Activated naive CD8-positive, alpha-beta T cell treated with anti-CD3 and anti-CD28 coated beads, Interleukin-2, amount 50 U/mL, for 16 hours (primary cell): ENCODE data around the gene TTR.

Source experiments
- DNase-seq: peaks from one replicate; pipeline ENCODE4 v3.0.0-alpha.2; 2020; ENCODE audit warnings: low read depth, low spot score

Gene TTR

DNA sequence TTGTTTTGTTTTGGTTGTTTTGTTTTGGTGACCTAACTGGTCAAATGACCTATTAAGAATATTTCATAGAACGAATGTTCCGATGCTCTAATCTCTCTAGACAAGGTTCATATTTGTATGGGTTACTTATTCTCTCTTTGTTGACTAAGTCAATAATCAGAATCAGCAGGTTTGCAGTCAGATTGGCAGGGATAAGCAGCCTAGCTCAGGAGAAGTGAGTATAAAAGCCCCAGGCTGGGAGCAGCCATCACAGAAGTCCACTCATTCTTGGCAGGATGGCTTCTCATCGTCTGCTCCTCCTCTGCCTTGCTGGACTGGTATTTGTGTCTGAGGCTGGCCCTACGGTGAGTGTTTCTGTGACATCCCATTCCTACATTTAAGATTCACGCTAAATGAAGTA, at the start of gene TTR:
TSS of gene TTR (plus strand) at position 250 of the 400 bp plus-strand sequence. CDS start at position 276, 26 bp downstream.
- DNase-seq = no peak

DNA sequence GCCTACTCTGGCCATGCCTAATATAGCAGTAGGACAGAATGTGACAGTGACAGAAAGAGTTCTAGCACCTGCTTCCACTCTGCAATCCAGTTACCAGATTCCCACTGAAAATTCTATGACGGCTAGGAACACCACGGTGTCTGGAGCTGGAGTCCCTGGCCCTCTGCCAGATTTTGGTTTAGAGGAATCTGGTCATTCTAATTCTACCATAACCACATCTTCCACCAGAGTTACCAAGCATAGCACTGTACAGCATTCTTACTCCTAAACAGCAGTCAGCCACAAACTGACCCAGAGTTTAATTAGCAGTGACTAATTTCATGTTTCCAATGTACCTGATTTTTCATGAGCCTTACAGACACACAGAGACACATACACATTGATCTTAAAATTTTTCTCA, 45.2 kb upstream of the TTR start:
- DNase-seq = no peak

DNA sequence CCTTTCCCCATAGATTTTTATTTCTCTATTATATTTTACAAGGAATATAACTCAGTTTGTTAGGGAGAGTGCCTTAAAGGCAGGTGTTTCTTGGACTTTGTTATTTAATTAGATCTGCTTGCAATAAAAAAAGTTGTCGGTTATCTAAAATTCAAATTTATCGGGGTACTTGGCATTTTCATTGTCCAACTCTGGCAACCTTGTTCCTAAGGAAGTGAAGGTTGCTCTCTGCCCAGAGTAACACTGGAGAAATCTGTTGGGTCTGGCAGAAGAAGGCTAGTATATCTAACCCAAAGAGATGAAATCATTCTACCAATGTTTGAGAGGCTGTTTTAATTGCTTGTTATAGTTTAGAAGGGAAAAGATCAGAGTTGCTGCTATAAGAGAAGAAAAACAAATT, 42.8 kb upstream of the TTR start:
- DNase-seq = no peak

DNA sequence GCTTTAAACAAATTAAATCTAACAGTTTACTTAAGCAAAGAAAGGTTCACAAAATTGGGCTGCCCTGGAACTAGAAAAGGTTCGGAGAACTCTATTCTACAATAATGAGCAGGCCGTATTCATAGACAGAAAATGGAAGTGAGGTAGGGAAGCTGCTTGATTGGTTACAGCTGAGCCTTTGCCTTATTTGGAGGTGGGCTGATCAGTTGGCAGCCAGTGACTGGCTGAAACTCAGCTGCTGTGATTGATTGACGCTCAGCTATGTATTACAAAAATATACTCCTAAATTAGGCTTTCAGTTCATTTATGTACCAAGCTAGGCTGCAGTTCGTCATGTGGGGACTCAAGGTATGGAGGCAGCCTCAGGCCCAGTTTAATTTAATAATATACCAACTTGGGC, 42.3 kb upstream of the TTR start:
- no peak for DNase-seq

DNA sequence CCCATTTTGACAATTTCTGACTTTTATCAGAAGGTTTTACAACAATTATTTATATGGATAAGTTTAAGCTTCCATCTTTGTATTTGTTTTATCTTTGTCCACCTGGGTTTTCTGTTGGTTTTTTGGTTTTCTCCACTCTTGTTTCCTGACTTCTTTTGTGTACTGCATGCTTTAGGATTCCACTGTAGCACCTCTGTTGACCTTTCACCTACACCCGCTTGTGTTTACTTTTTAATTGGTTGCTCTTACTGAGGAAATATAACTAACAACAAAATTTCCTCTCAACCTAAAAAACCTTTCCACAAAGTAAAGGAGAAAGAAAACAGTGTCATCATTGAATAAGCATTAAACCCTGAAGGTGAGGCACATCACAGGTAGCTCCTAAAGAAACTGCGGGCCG, 39.8 kb upstream of the TTR start:
- no peak for DNase-seq

DNA sequence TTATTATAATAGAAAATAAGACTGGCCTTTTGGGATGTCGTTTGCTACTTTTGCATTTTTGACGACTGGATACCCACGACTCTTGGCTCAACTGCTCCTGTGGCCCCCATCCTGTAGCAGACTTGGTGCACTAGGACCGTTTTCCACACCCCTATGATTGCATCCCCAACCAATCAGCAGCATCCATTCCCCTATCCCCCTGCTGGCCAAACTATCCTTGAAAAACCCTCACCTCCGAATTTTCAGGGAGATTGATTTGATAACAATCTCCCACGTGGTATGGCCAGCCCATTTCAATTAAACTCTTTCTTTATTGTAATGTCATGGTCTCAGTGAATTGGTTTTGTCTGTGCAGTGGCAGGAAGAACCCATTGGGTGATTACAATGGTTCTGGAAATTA, 37.9 kb upstream of the TTR start:
- no peak for DNase-seq

DNA sequence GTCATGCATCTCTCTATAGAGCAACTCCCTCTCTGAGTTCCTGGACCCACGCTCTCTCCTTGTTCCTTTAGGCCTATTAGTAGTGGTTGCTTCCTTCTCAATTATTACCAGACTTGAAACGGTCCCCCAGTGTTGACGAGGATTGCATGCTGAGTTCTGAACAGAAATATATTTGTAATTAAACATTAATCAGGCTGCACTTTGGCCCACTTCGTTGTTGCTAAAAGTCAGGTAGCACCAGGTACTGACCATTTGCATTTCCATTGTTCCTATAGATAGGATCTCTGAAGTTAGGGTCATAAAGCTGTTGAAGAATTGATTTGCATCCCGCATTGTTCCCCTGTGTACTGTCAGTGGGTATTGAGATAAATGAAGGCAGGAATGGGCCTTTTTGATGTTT, 36.9 kb upstream of the TTR start:
- DNase-seq = no peak

DNA sequence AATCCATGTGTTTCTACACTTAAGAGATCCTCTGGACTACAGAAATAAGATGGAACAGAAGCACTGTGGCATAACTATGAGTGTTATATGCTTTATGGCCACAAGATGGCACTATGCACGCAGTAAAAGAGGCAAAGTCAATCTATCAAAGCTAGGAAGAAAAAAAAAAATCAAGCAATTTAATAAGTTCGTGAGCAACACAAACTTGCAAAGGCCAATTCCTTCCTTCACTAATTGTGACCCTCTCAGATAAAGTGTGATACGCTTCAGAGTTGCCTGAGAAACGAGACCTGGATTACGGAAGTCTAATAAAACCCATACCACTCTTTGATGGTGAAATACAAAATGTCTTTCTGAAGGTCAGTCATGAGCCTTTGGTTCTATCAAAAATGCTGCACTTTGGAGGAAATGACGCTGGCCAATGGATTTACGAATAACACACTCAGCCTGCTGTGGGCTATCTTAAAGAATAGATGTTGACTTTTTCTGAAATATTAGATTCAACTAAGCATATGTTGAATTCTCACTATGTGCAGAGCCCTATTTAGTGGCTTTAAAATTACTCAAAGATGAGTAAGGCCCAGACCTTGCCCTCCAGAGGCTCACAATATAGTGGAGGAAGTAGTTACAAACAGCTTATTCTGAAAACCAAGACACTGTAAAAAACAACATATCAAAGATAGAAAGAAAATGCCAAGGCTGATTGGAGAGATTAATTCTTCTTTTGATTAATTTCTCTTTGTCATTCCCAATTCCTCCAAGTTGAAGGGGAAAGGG, 35.5 kb upstream of the TTR start:
- no peak for DNase-seq

DNA sequence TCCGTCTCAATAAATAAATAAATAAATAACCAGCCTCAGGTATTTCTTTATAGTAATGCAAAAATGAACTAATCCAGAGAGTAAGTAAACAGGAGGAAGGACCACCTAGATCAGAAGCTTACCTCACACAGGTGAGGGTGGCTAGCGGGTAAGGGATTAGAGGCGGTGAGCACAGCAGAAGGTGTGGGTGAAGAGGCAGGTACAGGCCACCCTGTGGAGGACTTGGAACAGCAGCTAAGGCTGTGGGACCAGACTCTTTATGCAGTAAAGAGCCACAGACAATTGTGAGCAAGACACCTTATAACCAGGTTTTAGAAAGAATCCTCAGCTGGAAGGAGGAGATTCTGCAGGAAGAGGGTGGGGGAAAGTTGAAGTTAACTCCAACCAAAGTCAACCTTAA, 34.2 kb upstream of the TTR start:
- no peak for DNase-seq

DNA sequence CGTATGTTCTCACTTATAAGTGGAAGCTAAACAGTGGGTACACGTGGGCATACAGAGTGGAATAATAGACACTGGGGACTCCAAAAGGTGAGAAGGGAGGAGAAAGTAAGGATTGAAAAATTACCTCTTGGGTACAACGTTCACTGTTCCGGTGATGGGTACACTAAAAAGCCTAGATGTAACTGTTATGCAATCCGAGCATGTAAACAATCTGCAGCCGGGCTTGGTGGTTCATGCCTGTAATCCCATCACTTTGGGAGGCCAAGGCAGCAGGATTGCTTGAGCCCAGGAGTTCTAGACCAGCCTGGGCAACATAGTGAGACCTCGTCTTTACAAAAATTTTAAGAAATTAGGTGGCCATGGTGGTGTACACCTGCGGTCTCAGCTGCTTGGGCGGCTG, 33.1 kb upstream of the TTR start:
- no peak for DNase-seq

DNA sequence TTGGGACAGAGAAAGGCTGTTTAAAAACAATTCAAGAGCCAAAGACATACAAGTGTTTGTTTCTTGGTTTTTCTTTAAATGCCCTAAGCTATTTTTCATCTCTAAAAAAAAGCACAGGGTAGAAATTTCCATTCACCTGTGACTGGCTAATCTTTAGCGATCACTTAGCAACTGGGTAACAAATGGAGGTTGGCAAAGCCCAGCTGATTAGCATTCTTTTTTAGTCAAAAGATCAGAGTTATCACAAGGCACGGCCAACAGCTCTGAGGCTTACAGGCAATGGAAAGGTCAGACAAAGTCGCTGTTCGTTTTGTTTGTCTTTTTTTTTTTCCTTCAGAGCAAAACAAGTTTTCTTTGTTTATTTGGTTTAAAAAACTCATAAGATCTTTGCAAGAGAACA, 29.0 kb upstream of the TTR start:
- no peak for DNase-seq

DNA sequence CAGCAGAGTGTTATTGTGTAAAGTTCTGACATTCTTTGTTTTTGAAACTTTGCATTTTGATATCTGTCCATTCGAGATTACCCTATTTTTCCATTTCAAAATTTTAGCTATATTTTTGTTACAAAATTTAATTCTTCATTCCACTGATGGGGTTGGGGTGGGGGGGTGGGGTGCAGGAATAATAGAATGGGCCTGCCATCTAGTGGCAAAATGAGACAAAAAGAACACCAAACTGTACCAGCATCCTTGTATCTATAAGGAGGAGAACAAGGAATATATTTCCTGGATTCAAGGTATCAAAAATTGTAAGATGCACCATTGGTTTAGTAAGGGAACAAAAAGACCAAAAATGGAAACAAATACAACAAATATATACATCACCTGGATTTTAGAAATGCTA, 27.9 kb upstream of the TTR start:
- DNase-seq = no peak

DNA sequence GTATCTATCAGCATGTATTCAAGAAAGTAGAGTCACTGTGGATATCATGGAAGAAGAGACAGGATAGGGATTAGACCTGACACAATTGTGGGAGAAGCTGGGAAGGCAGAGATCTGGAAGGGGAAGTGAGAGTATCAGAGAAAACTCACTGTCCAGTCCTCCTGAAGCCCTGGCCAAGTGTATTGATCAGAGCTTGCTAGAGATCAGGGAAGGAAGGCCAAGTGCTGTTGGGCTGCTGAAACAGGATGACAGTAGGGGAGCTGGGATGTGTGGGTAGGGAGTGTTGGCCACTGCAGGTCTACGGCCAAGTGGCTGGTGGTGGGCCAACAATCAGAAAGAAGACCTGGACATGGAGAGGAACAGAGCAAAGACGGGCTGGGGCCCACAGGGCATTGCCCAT, 26.3 kb upstream of the TTR start:
- no peak for DNase-seq

DNA sequence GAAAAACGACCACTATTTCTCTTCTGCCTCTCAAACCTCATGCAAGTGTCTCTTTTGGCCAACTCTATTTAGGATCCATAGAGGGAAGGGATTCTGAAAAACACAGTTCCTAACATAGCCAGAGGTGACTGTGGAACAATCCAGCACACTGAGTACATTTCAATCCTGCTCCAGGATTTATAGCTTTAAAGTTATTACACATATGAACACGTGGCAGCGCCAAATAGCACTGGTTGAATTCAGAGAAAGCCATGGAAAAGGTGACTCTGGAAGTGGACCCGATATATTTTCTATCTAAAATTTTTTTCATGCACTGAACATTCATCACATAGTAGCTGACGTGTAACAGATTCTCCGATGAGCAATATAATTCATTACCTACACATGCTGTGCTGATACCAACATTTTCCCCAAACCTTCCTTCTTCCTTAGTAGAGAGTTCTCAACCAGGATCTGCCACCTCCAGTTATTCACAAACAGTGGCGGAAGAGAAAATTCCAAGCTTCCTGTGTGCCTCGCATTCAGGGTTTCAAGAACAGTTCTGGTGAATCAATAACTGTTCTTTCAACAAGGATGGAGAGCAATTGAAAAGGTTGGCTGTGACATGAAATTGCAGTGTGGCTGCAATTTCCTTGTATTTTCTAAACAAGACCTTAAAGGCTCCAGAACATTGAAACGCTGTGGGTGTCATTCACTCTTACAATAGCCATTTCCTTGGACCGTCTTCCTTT, 25.7 kb upstream of the TTR start:
- no peak for DNase-seq

DNA sequence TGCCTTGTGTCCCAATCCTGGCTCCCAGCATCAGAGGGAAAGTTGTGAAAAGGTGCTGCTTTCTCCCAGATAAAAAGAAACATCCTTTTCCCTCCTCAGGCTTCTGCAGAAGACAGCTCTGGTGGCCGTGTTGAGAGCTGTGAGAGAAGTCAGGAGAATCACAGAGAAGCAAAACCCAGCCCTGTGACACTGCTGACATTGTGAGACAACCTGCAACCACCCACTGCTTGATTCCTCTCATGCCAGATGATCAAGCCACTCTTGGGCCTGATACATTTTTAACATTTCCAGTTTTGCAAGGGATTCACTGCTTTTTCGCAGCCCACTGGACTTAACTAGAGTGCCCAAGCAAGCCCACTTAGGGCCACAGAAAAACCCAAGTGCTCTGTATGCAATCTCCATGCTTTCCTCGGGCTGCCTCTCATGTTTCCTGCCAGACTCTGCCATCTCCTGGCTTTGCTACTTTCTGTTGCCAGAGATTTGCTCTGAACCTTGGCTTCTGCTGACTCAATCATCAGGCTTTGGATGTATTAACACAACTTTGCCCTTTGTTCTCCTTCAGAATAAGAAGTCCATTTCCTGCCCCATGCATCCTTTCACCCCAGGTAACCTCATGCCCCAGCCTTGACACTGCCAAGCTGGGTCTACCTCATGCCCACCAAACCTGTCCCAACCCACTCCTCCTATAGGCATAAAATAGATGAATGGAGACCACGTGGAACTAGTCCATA, 24.9 kb upstream of the TTR start:
- DNase-seq = no peak

DNA sequence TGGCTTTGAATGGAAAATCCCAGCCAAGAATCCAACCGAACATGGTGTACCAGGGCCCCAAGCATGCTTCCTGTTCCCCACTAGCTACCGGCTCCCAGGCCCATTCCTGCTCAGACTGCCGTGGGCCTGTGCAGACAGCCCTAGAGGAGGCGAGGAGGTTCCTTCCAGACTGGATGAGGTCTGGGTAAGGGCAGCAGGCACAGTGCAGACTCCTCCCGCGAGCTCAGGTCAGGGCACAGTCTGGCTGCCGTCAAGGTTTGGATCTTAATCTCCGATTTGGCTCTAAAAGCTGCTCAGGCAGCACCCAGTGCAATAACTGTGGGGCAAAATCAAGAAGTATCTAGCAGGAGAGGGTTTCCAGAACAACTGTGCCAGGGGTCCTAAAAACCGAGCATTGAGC, 19.3 kb upstream of the TTR start:
- no peak for DNase-seq

DNA sequence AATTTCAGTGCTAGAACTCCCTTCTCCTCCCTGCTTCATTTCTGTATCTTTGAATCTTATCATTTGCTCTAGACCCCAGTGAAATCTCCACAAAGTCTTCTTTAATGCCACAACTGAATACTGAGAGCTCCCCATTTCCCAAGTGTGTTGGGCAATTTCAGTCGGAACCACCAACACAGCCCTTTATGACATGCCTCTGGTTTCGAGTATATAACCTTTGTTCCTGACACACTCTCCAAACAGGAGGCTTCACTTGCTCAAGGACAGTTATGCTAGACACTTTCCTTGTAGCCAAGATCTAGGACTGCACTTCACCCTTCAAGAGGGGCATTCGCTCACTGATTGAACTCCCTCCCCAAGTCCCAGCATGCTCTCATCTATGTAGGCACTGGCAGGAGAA, 18.6 kb upstream of the TTR start:
- no peak for DNase-seq

DNA sequence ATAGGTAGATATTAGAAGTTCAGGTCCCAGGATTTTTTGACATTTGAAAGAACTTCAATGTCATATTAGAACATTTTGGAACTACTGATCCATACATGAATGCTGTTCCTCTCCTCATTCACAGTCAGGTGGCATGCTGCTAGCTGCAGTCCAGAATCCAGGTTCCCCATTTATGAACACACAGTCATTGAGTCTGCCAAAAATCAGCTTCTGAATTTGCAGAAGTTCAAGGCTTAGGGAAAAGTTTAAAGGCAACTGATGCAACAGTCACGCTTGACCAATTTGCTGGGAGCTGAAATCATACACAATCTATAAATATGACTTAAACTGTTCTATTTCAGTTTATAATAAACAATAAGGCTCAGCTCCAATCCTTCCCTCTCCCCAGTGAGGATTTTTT, 17.3 kb upstream of the TTR start:
- no peak for DNase-seq

DNA sequence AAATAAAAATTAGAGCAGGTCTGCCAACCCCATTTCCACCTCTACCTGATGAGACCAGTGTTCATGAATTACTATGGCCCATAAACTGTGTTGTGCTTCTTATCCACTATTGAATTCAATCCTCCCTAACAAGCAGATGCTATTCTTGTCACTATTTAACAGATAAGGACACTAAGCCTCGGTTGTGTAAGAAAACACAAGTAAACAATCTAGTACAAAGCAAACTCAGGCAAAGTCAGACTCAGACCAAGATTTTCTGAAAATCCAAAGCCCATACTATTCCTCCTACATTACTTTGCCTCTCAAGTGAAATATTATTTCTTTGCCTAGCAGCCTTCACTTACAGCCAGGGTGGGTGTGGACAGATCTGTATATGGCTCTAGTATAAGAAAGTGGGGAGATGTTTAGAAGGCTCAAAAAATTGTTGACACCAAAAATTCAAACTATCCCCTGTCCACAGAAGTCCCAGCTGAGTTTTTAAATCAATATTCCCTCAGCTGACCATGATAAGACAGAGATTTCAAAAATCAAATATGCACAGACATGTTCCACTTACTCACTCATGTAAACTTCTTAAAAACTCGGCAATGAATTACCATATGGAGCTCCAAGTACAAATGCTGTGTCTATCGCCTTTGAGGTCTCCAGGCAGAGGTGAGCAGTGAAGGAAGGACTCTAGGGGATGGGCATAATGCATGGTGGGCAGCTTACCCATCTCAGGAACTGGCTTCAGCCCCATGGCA, 16.0 kb upstream of the TTR start:
- DNase-seq = no peak

DNA sequence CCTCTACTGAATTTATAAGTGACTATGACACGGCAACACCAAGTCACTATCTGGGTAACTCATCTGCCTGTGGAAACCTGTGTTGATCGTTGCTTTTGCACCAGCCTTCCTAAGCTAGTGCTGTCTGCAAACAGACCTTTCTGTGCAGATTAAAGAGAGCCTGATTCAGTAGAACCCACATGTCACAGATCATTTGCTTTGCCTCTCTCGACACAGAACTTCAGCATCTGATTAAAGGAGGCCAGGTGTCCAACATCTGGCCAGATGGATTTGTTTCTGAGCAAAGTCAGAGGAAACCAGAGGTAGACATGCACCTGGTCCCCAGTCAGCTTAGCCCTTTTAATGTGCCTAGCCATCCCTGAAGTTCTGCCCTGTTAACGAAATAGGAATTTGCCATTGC, 15.0 kb upstream of the TTR start:
- no peak for DNase-seq

DNA sequence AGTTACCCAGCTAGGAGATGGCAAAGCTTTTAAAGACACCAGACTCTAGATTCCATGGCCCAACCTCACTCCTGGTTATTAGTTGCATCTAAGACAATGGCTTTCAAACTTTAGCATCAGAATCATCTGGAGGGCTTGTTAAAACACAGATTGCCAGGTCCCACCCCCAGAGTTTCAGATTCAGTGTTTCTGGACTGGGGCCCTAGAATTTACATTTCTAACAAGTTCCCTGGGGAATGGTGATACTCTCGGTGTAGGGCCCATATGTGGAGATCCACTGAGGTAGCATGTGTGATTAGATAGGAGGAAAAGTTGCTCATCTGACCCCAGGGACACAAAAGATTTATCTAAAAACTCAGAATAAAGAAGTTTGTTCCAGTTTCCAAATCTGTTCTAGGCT, 14.5 kb upstream of the TTR start:
- DNase-seq = no peak

DNA sequence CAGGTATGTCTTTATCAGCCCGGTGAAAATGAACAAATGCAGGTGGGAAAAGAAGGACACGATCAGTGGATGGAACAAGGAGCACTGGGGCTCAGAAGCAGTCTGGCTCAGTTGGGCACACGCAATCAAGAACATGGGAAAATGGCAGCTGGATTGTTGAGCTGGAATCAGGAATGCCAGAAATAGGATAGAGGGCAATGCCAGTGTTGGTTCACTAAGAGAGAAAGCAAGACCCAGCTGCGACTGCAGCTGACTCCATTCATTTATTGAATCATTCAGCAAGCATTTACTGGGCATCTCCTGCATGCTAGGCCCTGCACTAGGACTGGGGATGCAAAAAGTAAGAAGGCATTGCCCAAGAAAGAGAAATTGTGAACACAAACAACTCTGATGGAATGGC, 13.6 kb upstream of the TTR start:
- no peak for DNase-seq
